DMS79 (cell line): Measurements from ENCODE around the gene ZNF407.
"Not testable (repeated sequence)": the region's sequence is repeated elsewhere in the genome, so short reads cannot be mapped to it uniquely, and the experiment has no call there.

Experiments
- DNase-seq: peaks from one replicate; lab custom pipeline; 2025; lab: John Stamatoyannopoulos, UW

The ZNF407 gene

DNA sequence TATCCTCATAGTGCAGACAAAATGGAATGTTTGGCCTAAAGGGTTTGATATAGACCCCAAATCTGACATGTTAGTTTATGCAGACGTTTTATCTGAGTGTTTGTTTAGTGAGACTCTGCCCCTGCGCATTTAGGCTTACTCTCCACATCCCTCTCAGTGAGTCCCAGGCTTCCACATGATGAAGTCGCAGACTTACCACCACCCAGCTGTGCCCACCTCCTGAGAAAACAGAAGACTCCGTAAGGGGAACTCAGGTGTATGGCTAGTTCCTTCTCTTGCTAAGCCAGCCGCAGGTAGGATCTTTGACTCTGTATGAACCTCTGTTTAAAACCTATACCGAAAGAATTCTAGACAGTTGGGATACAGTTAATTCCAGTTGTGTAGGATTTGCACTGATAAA is 338.7 kb downstream of the ZNF407 start:
- DNase-seq, result no peak

GRCh38 chr18:74937291-74937690 is 339.6 kb downstream of the ZNF407 start:
- DNase-seq, result no peak

DNA sequence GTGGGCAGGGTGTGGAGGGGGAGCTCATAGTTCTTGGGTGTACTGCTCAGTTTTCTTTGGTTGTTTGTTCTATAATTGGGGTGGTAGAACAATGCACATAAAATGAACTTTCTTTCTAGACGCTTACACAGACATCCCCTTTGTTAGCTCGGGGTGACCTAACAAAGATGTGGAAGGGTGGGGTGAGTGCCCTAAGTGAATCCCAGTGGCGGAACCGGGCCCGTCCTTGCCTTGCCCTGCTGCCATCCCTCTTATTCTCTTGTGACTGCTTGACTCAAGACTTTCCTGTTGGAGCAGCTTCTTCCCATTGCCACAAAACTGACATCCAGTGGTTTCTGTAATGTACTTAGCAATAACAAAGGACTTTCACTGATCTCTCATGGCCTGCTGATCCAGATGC is 343.2 kb downstream of the ZNF407 start:
- no peak for DNase-seq

DNA sequence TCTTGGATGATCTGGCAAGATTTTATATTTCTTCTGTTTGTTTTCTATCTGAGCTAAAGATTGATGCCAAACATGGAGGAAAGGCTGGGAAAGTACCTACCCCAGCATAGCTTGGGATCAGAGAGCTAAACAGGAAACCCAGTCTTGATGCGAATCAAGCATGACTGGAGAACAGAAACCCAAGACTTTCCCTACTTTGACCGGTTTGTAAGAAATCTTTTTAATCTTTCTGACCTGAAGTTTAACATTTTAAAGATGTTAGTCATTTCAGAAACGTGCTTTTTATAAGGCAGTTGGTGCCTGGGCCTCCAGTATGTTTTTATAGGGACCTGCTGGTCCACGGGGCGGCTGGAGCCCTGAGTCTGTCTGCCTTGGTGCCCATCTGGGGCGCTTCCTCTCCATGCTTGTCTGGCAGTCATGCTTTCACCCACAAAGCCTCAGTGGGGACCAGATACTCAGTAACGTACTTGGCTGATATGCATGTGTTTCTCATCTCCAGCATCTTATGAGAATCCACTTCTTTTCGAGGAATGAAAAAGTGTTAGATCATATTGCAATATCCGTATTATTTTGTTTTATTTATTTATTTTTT is 344.7 kb downstream of the ZNF407 start:
- no peak for DNase-seq

DNA sequence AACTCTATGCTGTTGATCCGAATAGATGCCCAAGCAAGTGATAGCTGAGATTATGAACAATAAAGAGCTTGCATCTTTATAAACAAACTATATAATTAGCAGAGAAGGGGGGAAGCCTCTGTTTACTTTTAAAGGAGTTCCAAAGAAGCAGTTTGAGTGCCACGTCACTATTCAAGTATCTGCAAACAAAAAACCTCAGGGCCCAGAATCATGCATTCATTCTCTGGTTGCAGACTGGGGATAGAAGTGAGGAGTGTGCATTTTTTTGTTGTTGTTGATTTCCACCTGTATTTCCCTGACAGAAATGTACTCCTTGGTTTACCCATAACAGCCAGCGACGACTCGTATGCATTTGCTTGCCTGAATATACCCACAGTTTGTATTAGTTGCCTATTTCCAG is 347.0 kb downstream of the ZNF407 start:
- no peak for DNase-seq

GRCh38 chr18:74945774-74946545 is 348.3 kb downstream of the ZNF407 start:
- no peak for DNase-seq

DNA sequence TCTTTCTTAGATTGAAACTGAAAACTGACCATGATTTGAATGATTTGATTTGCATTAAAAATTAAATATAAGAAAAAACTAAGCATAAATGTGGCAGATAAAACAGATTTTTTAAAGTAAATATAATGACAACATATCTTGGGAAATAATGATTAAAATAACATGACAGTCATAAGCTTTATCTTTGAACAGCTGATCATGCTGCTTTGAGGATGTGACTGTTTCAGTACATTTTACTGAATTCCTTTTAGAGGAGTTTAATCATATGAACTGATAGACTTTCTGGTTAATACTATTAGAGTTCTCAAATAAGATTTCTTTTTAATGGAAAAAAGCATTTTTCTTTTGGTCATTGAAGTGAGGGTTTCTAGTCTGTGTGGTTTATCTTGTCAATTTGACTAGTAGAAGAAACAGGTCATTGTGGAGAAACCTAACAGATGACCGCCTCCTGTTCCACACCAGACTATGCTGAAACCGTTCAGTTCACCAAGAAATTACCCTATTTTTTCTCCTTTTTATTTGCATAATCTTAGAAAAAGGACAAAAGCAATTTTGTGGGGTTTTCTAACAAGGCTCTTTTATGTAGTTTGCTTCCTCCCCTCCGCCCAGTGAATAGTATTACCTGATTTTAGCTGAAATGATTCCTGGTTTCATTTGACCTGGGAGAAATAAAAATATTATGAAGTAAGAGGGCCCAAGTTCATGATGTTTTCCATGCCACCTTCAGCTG is 349.1 kb downstream of the ZNF407 start:
- no peak for DNase-seq

- no peak for DNase-seq
These were observed 349.7 kb downstream of the ZNF407 start for GRCh38 chr18:74947417-74947816.

DNA sequence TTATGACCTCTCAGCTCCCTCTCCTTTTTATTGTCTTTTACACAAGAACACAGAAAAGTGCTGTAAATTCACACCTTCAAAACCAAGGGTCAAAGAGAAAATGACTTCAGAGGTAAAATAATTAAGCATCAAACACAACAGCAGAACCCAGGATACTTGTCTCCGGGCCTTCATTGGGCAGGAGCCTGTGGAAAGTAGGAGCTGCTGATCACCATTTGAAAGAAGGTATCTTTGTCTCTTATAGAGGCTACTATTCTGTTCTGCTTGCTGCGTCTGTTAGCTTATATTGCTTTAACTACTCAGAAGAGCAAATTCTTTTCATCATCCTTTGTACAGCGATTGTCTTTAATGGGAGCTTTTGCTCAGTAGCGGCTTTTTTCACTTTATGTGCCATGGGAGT is 350.2 kb downstream of the ZNF407 start:
- no peak for DNase-seq

- DNase-seq, result no peak
These were observed 351.9 kb downstream of the ZNF407 start for GRCh38 chr18:74949611-74950010.

DNA sequence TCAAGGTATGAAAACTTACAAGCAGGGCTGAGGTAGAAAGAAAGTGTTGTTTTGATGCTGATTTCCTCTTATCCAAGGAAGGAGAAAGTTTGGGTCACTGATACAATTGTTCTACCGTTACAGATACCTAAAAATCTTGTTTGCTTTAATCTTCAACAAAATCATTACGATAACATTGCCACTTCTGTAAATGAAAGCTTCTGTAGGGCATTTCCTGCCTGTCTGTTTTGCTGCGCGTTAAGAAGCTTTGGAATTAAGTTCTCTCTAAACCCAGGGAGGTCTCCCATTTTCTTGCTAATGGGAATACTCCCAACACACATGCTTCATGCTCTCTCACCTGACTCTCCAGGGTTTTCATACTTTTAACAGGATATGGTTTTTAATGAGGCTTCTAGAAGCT is 352.8 kb downstream of the ZNF407 start:
- no peak for DNase-seq

DNA sequence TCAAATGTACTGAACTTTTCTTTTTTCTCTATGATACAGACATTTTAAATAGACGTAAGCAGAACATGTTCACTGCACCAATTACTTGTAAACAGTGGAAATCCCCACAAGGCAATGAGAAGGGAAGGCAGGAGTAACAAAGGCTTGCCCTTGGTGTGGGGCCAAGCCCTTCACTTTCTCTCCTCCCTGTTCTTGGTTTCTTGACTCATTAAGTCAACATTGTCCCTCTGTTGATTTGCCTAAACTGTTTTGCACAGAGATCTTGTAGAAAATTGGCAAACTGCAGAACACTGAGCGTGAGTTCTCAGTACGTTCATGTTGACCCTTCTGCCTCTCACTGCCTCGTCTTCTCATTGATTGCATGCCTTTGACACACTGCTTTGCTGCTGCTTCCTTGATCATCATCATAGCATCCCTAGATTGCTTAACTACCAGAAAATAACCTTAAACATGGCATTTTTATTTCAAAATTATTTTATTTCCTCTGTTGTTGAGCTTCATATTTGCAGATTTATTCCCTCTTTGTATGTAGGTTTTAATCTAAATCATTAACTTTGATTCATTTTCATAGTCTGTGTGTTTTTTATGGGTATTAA is 353.6 kb downstream of the ZNF407 start:
- no peak for DNase-seq

- peak; percentile 78 for DNase-seq
These were observed 360.0 kb downstream of the ZNF407 start for GRCh38 chr18:74957588-74958224.

DNA sequence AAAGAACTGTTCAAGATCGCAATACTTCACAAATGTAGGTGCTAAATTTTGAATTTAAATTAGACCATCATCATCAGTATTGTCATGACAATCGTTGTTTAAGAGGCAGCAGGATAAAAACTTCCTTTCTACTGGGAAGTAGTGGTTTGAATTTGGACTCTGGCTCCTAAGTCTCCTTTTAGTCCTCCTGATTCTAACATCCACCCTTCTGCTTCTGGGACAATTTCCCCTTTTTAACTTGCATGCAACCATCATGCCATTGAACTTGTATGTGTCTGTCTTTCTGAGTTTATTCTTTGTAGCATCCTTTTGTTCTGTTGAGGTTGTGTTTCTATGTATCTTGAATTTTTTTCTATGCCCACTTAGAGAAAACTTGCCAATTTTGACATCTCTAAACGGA is 361.5 kb downstream of the ZNF407 start:
- DNase-seq, result no peak

GRCh38 chr18:74961596-74961995 is 363.9 kb downstream of the ZNF407 start:
- no peak for DNase-seq

DNA sequence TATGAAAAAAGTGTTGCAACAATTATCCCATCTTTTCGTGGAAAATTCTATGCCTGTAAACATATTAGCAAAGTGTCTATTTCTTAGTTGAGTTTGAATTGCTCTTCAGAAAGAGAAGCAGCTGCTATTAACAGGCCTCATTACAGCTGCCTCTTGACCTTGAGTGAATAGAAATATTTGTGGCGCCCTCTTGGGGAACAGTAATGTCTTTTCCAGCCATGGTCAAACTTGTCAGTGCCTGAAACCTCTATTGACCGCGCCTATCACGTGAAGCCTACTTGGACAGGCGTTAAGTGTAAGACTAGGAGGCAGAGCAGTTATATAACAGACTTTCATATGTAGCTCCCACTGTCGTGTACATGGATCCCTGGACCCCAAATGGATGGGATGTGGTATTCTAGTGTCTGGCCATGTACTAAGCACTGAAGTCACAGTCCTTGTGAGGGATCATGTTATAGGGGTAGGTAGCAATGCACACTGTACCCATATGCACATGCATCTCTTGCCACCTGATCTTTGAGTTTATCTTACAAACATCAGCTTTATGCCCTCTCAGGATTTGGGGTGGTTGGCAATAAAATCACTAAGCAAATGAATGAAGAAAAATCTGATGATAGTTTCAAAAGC is 366.3 kb downstream of the ZNF407 start:
- DNase-seq, result peak; percentile 48

GRCh38 chr18:74965682-74966081 is 368.0 kb downstream of the ZNF407 start:
- DNase-seq, result no peak

DNA sequence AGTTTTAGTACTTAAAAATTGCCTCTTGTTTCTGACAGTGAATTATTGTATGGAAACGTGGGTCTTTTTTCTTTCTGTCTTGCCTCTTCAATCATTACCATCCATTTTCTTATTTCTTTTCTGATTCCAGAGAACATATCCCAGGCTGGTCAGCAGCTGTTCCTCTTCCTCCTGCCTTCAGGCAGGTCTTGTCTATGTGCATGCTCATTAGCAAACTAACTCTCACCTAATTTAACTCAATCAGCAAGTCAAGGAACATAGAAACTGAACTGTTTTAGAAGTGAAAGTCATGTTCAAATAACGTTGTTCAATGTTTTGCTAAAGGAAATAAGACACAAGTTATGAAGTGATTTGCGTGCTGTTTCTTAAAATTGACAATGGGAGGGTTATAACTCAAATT is 369.8 kb downstream of the ZNF407 start:
- DNase-seq, result no peak

GRCh38 chr18:74967979-74968378 is 370.3 kb downstream of the ZNF407 start:
- no peak for DNase-seq

DNA sequence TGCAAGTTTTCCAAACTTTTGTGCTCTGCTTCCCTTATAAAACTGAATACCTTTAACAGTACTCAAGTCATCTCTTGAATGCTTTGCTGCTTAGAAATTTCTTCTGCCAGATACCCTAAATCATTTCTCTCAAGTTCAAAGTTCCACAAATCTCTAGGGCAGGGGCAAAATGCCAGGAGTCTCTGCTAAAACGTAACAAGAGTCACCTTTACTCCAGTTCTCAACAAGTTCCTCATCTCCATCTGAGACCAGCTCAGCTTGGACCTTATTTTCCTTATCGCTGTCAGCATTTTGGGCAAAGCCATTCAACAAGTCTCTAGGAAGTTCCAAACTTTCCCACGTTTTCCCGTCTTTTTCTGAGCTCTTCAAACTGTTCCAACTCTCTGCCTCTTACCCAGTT is 373.7 kb downstream of the ZNF407 start:
- DNase-seq, result not testable (repeated sequence)

DNA sequence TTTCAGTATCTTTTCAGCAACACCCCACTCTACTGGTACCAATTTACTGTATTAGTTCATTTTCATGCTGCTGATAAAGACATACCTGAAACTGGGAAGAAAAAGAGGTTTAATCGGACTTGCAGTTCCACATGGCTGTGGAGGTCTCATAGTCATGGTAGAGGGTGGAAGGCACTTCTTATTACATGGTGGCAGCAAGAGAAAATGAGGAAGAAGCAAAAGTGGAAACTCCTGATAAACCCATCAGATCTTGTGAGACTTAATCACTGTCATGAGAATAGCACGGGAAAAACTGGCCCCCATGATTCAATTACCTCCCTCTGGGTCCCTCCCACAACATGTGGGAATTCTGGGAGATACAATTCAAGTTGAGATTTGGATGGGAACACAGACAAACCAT is 374.1 kb downstream of the ZNF407 start:
- not testable (repeated sequence) for DNase-seq

GRCh38 chr18:74972354-74972753 is 374.7 kb downstream of the ZNF407 start:
- no peak for DNase-seq
